Right forelimb (tissue), 1 donor: ENCODE measurements around the gene TNS3.

Source experiments
- DNase-seq: peaks from one replicate; pipeline ENCODE4 v3.0.0-alpha.2; 2018

Gene TNS3

DNA sequence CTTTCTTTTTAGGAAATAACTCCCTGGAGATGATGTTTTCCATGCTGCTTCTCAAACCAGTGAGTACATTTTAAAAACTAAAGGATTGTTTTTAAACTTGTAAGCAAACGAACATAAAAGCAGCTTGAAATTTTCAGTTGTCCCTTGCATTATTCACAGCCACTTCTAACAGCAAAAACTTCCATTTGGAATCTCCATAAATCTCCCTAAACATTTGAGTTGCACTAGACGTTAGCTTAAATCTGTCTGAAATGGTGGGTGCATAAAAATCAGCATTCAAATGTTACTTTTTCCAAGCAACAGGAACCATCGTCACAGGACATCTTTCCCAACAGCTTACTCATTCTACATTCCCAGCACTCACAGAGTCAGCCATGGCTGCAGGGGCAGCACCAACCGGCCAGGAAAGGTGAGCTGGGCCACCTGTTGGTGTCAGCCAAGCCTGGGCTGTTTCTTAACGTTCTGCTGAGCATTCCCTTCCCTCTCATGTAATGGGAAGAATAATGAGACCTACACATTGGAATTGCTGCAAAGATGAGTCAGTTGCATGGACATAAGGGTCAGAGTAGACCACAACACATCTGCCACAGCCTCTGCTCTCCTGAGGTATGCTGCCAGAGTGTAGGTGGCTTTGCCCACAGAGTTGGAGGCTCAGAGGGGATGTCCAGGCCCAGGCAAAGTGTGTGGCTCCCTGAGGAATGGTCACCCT lies 163.2 kb downstream of the TNS3 start:
- peak; percentile 26 for DNase-seq

DNA sequence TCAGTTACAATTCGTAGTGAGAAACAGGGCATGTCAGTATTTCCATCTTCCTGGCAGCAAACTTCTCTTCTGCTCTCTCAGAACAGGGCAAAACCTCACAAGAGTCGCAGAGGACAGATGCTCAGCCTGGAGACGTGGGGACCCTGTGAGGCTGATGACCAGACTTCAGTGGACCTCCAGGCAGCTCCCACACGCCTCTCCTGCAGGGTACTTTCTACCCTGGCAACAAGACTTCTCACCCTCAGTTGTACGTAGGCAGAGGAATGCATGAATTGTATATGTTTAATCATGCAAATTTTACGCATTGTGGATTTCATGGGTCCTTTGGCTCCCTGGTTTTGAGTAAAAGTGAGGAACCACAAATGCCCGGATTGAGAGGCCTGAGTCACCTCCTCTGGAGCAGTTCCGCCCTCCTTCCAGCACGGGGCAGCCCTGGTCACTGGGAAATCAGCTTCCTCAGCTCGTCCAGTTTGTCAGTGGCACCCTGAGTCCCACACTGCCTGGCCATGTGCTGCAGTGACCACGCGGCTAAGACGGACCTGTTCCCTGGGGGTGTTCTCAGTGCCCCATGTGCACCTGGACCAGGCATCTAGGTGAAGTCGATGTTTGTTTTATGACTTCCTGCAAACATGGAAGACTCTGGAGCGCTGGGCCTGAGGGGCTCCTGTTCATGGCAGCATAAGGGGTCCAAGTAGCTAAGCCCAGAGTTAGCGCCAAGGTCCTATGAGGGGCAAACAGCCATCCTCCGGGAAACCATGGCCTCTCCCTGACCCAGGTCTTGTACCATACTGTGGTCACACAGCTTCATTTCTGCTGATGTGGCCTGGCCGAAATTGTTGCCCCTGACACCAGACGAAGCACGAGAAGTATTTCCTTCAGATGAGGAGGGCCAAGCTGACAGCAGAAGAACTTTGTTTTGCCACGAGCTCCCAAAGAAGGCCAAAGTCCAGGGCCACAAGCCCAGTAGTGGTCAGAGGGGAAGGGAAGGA lies 165.1 kb downstream of the TNS3 start:
- DNase-seq: peak; percentile 40

DNA sequence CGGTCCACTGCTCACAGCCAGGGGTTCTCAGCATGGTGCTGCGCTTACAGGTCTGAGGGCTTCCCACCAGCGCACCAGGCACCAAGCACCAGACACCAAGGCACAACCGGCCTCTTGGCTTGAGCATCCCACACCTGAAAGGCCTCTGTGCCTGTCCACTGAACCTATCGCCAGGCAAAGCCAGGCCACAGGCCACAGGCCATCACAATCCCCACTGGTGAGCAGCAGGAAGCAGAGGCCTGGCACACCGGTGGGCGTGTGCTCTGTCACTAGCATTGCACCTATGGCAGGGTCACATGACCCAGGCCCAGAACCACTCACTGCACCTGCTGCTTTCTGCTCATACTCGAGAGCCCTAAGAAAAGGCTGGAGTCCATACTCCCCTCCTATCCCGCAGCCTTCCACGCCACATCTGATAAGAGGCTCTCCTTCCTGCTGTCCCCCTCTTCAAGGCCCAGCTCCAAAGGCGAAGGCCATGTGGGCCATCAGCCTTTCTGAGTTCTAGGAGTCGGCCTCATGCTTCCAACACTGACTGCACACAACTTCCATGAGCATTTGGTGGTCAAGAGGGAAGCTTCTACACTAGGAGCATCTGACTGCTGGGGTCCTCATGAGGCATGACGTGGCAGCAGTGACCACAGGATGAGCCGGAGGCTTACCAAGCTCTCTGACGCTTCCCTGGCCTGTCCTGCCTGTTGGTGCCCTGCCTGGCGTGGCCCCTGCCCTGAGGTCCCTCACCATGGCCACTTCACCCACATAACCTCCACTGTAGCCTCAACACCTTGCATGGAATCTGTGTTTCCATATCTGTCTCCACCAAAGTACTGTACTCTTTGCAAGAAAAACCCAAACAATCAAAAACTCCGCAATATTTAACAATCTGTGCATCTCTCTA lies 166.3 kb downstream of the TNS3 start:
- DNase-seq: peak; percentile 19

DNA sequence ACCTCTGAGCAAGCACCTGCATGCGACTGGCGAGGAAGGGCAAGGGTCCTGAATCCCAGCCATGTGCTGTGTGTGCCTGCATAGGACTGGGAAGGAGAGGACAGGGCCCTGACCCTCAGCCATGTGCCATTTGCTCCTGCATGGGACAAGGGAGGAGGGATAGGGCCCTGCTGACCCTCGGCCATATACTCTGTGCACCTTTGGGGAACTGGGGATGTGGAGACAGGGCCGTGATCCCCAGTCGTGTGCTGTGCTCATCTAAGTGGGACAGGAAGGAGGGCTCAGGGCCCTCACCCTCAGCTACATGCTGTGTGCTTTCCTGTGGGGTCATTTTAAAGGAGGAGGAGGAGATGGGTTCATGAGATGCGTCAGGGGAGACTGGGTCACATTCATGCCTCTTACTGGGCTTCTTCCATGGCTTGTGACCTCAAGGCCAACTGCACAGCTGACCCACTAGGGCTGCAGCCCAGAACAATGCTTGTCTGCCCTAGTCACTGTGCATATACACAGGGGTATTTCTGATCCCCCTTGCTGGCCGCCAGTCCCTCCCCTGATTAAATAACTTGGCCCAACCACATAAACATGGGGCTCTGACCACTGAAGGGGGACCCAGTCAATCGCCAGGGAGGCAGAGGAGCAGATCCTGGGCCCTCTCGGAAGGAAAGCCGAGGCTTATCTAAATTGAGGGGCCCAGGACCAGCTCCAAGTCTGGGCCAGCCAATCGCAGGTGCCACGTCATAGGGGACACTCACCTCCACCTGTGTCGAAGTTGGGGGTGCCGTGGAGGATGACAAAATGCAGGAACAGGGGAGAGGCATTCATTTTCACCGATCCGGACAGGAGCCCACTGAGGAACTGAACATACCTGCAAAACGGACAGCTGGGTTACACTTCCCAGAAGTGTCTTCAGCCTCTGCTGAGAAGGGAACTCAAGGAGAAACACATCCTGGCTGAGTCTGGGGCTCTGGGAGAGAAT lies 167.3 kb downstream of the TNS3 start:
- DNase-seq: peak; percentile 30

DNA sequence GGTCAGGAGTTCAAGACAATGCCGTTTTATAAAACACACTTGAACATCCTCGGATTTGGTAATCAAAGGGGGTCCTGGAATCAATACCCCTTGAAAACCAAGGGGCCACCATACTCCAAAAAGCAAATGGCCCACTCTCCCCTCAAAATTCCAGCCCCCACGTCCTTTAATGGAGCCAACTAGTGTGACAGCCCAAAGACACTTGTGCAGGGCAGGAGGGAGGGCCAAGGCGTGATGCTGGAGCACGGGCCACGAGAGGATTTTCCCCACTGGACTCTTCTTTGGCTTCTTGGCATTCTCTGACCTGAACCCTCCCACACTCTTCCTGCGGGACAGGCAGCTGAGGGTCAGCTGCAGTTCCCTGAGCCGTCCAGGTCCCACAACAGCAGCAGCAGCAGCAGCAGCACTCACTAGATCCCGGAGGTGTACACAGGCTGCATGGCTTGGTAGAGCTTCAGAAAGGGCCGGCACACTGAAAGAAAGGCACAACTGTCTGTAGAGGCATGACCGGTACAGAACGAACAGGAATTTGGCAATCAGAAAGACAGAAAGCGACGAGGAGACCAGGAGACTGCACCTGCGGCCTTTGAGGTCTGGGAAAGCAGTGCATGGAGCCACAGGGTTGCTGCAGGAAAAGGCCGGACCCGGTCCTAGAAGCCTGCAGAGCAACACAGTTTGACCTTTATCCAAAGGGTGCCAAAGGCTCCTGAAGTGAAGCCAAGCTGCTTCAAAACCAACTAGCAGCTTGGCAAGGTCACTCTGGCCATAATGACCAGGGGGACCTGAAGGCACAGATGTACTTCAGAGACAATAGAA lies 168.2 kb downstream of the TNS3 start:
- DNase-seq: peak; percentile 21

DNA sequence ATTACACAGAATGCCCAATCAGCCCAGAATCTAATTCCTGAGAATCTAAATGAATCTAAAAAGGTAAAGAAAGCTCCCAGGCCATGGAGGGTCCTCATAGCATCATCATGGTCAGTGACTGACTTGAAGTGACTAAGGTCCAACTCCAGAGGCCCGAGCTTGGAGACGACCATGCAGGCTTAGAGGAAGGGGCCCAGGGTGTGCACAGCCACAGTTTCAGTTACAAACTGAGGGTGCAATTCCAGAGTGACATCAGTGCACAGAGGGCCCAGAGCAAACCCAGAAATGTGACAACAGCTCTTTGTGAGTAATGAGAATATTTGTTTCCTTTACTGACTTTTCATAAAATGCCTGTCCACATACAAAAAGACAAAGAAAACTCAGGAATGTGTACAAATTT lies 170.0 kb downstream of the TNS3 start:
- DNase-seq: no peak

DNA sequence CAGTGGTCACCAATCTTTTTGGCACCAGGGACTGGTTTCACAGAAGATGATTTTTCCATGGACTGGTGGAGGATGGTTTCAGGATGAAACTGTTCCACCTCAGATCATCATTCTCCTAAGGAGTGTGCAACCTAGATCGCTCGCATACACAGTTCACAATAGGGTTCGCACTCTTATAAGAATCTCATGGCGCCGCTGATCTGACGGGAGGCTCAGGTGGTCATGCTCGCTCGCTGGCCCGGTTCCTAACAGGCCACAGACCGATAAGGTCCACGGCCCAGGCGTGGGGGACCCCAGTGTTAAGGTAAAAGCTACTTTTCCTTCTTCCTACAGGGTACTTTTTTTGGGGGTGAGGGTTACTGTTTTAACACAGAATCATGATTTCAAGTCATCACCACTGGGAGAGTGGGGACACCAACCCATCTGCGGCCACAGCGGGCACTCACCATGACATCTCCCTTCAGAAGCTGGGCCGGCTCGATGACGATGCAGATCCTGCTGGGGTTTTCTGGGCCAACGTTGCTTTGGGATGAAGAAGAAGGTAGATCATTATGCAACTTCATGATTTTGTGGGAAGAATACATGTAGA lies 170.5 kb downstream of the TNS3 start:
- peak; percentile 36 for DNase-seq

DNA sequence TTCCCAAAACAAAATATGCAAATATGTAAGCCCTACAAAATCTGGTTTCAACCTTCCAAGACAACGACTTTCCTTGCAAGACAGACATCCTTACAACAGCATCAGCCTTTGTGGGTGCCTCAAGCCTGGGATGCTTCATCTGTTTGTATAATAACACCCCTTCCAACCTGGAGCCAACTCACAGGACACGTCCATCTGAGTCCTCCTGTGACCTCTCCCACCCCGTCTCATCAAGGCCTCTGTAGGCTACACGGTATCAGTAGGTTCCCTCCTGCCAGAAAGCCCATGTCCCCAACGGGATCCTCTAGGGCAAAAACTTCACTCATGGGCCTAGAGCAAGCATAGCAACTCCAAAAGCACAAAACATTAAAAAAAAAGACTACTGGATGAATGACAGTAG lies 173.2 kb downstream of the TNS3 start:
- peak; percentile 40 for DNase-seq

DNA sequence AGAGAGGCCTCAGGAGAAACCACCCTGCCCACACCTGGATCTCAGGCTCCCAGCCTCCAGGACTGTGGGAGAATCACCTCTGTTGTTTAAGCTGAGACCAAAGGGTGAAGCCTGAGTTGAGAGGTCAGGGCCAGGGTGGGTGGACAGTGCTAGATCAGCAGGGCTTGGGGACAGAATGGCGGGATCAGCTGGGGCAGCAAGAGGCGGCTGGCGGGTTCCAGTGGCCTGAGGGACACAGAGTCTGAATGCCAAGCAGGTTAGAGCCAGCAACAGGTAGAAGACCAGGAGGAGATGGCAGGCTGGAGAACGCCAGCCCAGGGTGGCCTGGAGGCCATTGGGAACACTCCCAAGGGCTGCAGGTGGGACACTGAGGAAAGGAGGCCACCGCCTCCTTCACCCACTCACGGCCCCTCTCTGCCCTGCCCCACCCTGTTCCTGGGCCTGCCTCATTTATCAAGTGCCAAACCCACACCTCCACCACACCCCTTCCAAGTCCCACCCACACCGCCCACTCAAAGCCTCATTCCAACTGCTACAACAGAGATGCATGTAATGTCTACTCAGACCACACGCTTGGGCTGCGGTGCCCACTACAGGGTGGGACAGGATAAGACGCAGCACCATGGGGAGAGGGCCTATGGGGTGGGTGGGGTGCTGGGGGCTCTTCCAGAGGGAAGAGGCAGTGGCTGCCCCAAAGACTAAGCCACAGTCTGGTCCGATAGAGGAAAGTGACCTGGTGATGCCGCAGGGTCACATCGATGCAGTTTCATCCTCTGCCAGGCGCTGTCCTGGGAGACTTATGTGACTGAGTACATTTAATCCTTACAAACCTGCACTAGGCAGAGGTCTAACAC lies 173.9 kb downstream of the TNS3 start:
- peak; percentile 32 for DNase-seq

DNA sequence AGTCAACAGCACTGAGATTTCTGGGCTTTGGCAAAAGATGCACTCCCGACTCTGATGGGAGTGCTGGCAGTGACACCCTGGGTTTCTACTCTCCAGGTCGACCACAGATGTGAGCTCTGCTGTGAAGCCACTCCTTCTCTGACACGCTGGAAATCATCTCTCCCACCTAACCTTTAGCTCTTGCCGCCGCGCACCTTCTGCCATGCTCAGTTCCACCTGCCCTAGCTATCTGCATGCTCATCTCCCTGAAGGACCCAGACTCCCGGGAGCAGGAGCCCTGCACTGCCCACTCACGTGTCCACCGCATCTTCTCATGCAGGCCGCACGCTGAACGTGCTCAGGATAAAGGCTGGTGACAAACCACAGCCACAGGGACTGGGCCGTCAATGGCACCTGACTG lies 174.8 kb downstream of the TNS3 start:
- DNase-seq: peak; percentile 41

DNA sequence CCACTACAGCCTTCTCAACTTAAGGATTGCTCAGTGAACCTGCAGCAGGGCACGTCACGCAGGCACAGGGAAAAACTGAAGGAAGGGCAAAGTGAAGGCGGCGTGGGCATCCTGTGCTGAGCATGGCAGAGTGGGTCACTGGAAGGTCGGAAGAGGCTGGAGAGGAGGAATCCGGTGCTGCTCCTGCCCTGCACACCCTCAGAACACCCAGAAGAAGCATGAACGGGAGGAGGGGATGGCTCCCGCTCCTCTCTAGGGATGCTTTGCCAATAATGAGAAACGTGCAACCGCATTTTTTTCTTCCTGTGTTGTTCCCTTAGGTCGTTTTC lies 175.1 kb downstream of the TNS3 start:
- no peak for DNase-seq

DNA sequence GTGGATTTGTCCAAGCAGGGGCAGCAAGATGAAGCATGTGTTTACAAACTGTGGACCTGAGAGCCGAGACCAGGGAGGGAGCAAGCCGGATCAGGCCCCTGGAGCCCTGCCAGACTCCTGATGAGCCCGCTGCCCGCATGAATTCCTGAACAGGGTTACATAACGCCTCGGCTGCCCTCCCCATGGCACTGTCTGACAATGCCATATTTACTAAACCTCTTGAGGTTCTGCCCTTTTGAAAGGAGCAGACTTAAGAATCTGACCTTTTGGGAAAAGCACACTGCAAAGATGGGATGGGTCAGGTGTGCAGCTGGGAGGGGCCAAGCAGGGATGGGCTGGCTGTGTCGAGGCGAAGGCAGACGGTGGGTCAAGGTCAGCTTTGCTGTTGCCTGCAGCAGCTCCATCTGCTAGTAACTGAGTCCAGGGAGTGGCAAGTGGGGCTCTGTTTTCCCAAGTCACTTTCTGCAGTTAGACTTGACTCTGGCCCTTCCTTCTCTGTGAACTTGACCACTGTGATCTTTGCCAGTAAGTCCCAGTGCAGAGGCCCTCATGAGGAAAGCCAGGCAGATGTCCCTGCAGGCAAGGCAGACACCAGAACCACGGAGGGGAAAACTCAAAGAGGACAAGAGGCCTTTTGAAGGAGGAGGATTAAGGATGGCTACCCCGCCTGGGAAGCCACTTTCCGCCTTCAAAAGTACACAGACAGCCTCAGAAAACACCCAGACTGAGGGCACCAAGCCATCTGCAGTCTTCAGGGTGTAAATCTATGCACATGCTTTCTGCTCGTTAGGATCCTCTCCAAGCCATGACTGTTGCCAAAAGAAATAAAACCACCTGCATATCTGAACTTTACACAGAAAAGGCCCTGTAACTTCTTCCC lies 175.8 kb downstream of the TNS3 start:
- peak; percentile 67 for DNase-seq

DNA sequence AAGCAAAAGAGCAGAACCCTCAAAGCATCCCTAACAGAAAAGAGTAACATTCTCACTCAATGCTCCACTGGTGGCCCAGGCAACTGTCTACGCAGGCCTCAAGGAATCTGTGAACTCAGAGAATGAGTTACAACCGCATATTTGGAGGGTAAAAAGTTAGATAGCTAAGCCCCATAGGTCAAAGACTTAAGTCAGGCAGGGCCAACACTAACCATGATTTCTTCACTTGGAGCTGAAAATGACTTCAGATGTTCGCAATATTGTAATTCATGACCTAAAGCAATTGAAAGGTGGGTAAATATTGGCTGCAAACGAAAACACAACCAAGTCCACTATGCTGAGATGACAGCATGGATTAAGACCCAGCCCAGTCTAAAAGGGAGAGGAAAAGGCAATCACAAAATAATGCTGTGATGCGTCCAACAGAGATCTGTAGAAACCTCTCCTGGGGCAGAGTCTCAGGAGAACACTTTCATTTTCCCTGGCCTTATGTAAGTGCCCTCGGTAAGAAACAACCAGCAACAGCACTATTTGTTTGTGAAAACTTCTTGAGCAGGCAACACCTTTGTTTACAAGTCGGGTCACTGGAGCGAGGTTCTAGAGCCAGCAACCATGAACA lies 176.5 kb downstream of the TNS3 start:
- peak; percentile 15 for DNase-seq

DNA sequence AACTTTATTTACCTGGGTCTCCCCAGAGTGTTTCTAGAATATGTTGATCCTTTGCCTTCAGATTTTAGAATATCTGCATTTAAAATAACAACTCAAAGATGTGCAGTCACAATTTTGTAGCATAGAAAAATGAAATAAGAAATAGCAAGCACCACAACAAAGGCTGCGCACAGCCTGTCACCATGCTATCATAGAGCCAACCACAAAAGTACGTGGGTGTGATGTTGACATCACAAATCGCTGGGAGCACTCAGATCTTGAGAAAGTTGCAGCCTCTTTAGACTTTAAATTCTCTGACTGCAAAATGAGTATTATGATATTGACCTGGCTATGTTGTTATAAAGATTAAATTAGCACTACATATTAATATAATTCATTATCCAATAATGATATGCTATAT lies 177.9 kb downstream of the TNS3 start:
- peak; percentile 10 for DNase-seq

DNA sequence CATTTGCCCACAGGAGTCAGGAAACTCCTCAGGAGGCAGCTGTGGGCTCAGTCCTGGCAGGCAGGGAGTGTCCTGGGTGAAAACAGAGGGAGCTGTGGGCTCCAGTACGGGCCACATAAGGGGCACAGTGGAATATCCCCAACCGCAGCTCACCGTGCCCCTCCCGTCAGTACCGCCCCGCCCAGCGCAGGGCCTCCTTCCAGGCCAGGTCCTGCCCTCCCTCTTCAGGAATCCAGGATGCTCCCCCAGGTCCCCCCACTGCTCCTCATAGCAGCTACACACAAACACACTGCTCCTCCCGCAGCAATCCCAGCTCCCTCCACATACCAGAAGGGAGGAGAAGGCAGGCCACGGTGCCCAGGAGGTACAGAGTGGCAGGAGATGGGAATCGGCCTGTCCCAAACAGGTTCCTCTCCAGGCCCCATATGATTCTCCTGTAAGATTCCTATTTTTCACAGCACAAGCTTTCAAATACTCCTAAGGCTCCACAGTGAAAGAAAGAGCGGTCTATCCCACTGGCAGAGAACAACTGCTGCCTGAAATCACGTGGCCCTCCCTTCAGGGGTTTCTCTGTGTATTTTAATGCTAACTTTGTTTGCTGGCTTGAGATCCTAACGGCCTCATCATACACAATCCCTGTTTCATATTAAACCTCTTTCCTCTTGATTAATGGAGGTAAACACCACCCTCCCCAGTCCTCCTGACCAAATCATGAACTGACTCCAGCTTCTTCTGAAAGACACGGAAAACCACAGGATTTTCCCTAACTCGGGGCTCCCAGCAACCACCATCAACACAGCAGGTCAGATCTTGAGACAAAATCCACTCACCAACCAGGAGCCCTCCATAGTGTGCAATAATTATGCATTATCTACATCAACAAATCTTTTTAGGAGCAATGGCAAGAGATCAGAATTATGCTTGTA lies 178.7 kb downstream of the TNS3 start:
- DNase-seq: peak; percentile 53

DNA sequence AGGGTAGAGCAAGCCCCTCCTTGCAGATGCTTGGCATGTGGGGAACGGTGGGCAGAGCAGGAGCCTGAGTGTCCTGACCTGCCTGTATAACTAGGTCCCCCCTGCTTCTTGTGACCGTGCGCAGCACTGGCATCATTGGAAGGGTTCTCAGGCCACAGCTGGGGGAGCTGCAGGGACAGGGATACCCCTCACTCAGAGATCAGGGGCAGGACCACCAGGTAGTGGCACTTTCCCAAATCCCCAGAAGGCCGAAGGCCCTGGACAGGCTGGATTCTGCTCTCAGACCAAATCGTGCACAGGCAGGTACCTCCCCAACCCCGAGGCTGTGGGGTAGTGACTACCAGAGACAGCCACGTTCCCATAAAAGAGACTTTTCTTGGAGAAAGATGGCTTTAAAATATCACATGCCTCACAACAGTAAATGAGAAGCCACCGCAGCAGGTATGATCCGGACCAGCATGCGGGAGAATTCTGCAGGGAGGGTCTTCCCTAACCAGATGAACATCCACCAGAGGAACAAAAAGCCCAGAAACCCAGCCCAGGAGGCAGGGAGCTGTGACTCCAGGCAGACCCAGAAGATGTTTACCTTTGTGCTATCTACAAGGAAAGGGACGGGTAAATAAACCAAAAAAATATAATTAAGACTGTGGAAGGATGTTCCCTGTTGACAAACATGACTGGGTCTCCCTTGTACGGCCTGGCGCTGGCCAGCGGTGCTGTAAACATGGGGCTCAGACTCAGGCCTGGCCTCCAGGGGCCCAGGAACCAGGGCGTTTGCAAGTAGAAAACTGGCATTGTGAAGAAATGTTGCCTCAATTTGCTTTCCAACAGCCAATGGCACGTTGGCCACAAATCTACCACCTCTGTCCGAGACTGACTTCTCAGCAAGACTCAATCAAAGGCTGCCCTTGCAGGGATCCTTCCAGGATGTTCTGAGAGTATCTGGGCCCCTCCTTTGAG lies 180.0 kb downstream of the TNS3 start:
- peak; percentile 39 for DNase-seq
